PC-9 (cell line): ENCODE results near the gene KIAA2012. TPM values are rescaled to one million over a fixed set of nuclear protein-coding genes. Genes with fewer than 3 reads are reported as not detected.

Experiments
- BruUV-seq: library from RNA; stranded (reverse); fragments of 400-500 nt; replicated peaks from 2 replicates; lab custom pipeline; 2021; lab: Mats Ljungman, UMichigan
- CTCF ChIA-PET: fragments of 300-600 bp; sonication (Branson Sonifier 250); formaldehyde crosslinking; loops from one replicate; lab custom pipeline; 2022; ENCODE audit warnings: antibody characterized with exemption; lab: Charles Lee
- POLR2A ChIA-PET: fragments of 300-600 bp; sonication (Branson Sonifier 250); formaldehyde crosslinking; loops from one replicate; lab custom pipeline; 2022; ENCODE audit warnings: antibody characterized with exemption; ENCODE audit not compliant: unreplicated experiment; lab: Charles Lee
- DNase-seq, 2 experiments: peaks; one replicate each; pipeline versions ENCODE4 v3.0.0 to v3.0.0-alpha.2; 2015 to 2022; ENCODE audit warnings: mixed read lengths in 1 of 2
- H2AFZ ChIP-seq: fragments of 200-600 bp; sonication (generic); 2 replicates; pipeline ENCODE4 v1.8.1; 2017; ENCODE audit warnings: antibody characterized with exemption
- H3F3A ChIP-seq: fragments of 200-600 bp; sonication (generic); 2 replicates; pipeline ENCODE4 v1.8.1; 2017; ENCODE audit warnings: antibody characterized with exemption, mild to moderate bottlenecking, low read depth; ENCODE audit not compliant: insufficient read depth
- H3K27ac ChIP-seq: fragments of 200-600 bp; sonication (generic); 2 replicates; pipeline ENCODE4 v1.6.1; 2016; ENCODE audit warnings: mixed run types
- H3K27me3 ChIP-seq: fragments of 200-600 bp; sonication (generic); 2 replicates; pipeline ENCODE4 v1.6.1; 2016; ENCODE audit warnings: low read depth, mixed run types; ENCODE audit not compliant: insufficient read depth
- H3K36me3 ChIP-seq: fragments of 200-600 bp; sonication (generic); 2 replicates; pipeline ENCODE4 v1.6.1; 2016; ENCODE audit warnings: low read depth, mixed run types
- H3K4me1 ChIP-seq: fragments of 200-600 bp; sonication (generic); replicated peaks from 2 replicates; pipeline ENCODE4 v1.6.1; 2016; ENCODE audit warnings: mixed run types; ENCODE audit not compliant: insufficient read depth
- H3K4me2 ChIP-seq: fragments of 200-600 bp; sonication (generic); 2 replicates; pipeline ENCODE4 v1.6.1; 2017; ENCODE audit warnings: mixed run types
- H3K4me3 ChIP-seq: fragments of 200-600 bp; sonication (generic); 2 replicates; pipeline ENCODE4 v1.6.1; 2016; ENCODE audit warnings: mixed run types
- H3K79me2 ChIP-seq: fragments of 200-600 bp; sonication (generic); 2 replicates; pipeline ENCODE4 v1.6.1; 2017; ENCODE audit warnings: low read depth, mixed run types
- H3K9me2 ChIP-seq: fragments of 200-600 bp; sonication (generic); 2 replicates; pipeline ENCODE4 v1.8.1; 2017; ENCODE audit warnings: mild to moderate bottlenecking; ENCODE audit not compliant: insufficient read depth
- H3K9me3 ChIP-seq: fragments of 200-600 bp; sonication (generic); 2 replicates; pipeline ENCODE4 v1.8.1; 2016; ENCODE audit warnings: low read depth; ENCODE audit not compliant: insufficient read depth
- H4K20me1 ChIP-seq: fragments of 200-600 bp; sonication (generic); 2 replicates; pipeline ENCODE4 v1.8.1; 2017; ENCODE audit not compliant: insufficient read depth
- CTCF ChIP-seq: fragments of 200-600 bp; sonication (generic); conservative IDR thresholded peaks from 2 replicates; pipeline ENCODE4 v1.6.1; 2017; ENCODE audit warnings: mixed run types, antibody characterized with exemption, mild to moderate bottlenecking, moderate library complexity
- EZH2 ChIP-seq: fragments of 200-600 bp; sonication (generic); IDR thresholded peaks from 2 replicates; pipeline ENCODE4 v1.8.0; 2017; ENCODE audit warnings: antibody characterized with exemption, low read depth
- intact Hi-C: fragments of 100-400 bp; cut with micrococcal nuclease; formaldehyde crosslinking; loops from one replicate; pipeline ENCODE4 v1.10.0; 2022; ENCODE audit not compliant: unreplicated experiment
- total RNA-seq: library from RNA; stranded (reverse); gene quantifications from 2 replicates; pipeline ENCODE4 v1.2.3, GENCODE V29; 2021

KIAA2012 gene
- total RNA-seq, 1 experiment from 2014 or later, result not detected

GRCh38 chr2:202090530-202090929, 17.5 kb downstream of the KIAA2012 start:
- H2AFZ ChIP-seq, result no peak overlapping the region
- H3K9me2 ChIP-seq, result no peaks in the 10 kb centered on the region
- TF ChIP-seq CTCF (no peak), EZH2 (no peak)
- H3K4me3 ChIP-seq, result no peak overlapping the region
- H3K27me3 ChIP-seq, result no peaks in the 10 kb centered on the region
- intact Hi-C loops, result no loop called here
- no peaks in the 10 kb centered on the region for H3F3A ChIP-seq
- H3K9me3 ChIP-seq, result no peaks in the 10 kb centered on the region
- H3K79me2 ChIP-seq, result no peaks in the 10 kb centered on the region
- H3K4me2 ChIP-seq, result no peak overlapping the region
- H3K27ac ChIP-seq, result no peak overlapping the region
- BruUV-seq, result no TSS peak
- no peaks in the 10 kb centered on the region for H3K36me3 ChIP-seq
- H3K4me1 ChIP-seq, result no peaks in the 10 kb centered on the region
- no peak for DNase-seq
- ChIA-PET CTCF (no interaction called here), POLR2A (no interaction called here)
- H4K20me1 ChIP-seq, result no peaks in the 10 kb centered on the region

- no peak for DNase-seq
- H3F3A ChIP-seq, result no peaks in the 10 kb centered on the region
- no peaks in the 10 kb centered on the region for H3K79me2 ChIP-seq
- H3K36me3 ChIP-seq, result no peaks in the 10 kb centered on the region
- H2AFZ ChIP-seq, result no peak overlapping the region
- no peak overlapping the region for H3K4me2 ChIP-seq
- H3K9me3 ChIP-seq, result no peaks in the 10 kb centered on the region
- H3K4me3 ChIP-seq, result no peak overlapping the region
- no peak overlapping the region for H3K27ac ChIP-seq
- no peaks in the 10 kb centered on the region for H4K20me1 ChIP-seq
- TF ChIP-seq CTCF, result no peak
- no peak for TF ChIP-seq EZH2
- no TSS peak for BruUV-seq
- no peaks in the 10 kb centered on the region for H3K27me3 ChIP-seq
- CTCF ChIA-PET, result no interaction called here
- no peaks in the 10 kb centered on the region for H3K9me2 ChIP-seq
- intact Hi-C loops, result no loop called here
- H3K4me1 ChIP-seq, result no peaks in the 10 kb centered on the region
- POLR2A ChIA-PET, result no interaction called here
Measured at GRCh38 chr2:202091476-202091875, 18.4 kb downstream of the KIAA2012 start.

GRCh38 chr2:202094426-202094986, 21.5 kb downstream of the KIAA2012 start:
- no peaks in the 10 kb centered on the region for H3K9me3 ChIP-seq
- H2AFZ ChIP-seq, result no peak overlapping the region
- POLR2A ChIA-PET, result no interaction called here
- no peaks in the 10 kb centered on the region for H3K4me1 ChIP-seq
- no peaks in the 10 kb centered on the region for H3K9me2 ChIP-seq
- no peaks in the 10 kb centered on the region for H4K20me1 ChIP-seq
- intact Hi-C loops, result no loop called here
- no peaks in the 10 kb centered on the region for H3F3A ChIP-seq
- CTCF ChIA-PET, result no interaction called here
- no peaks in the 10 kb centered on the region for H3K79me2 ChIP-seq
- H3K4me2 ChIP-seq, result no peak overlapping the region
- peak in 1 of 2 experiments; percentile 58 for DNase-seq
- H3K36me3 ChIP-seq, result no peaks in the 10 kb centered on the region
- H3K27me3 ChIP-seq, result no peaks in the 10 kb centered on the region
- no TSS peak for BruUV-seq
- no peak overlapping the region for H3K4me3 ChIP-seq
- H3K27ac ChIP-seq, result no peak overlapping the region
- TF ChIP-seq EZH2, result no peak
- TF ChIP-seq CTCF, result no peak
